Right lobe of liver (tissue), 4 donors: Measurements from ENCODE around the gene STAMBPL1.

ENCODE experiments used
- POLR2A ChIP-seq: fragments of 450-650 bp; IDR thresholded peaks from one replicate; pipeline ENCODE4 v1.6.1; 2017; ENCODE audit warnings: antibody characterized with exemption, mild to moderate bottlenecking
- TF ChIP-seq, protein P1 (sequence below), 4 donors: fragments of 200-600 bp in 3 of 4; fragments of 450-650 bp in 1 of 4; IDR thresholded peaks; one replicate each; pipeline versions ENCODE4 v1.5.1 to v1.8.0; 2016 to 2022; ENCODE audit warnings: antibody characterized with exemption in 4 of 4, mild to moderate bottlenecking in 2 of 4
- donor health status: DM: no; HTN: no; CAD: no.
- donor health status: DM: no; HTN: no; CAD: no.
- donor health status: DM: no; HTN: yes; CAD: no.

DNA sequence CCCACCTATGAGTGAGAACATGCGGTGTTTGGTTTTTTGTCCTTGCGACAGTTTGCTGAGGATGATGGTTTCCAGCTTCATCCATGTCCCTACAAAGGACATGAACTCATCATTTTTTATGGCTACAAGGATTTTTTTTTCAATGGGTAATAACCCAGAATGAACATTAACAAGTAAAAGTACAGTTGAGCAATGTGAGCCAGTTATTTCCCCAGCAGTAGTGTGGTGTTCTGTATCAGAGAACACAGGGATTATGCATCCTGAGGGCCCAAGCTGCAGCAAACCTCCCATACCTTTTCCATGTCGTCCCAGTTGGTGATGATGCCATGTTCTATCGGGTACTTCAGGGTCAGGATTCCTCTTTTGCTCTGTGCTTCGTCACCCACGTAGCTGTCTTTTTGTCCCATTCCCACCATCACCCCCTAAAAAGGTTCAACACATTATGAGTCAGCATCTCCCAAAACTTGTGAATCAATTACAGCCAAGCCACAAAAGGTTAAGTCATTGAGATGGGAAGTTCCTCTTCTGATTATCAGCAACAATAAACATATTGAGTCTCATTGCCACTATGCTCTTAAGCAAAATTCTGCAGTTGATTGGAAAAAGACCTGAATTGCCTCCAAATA is 67.0 kb downstream of the STAMBPL1 start:
- no peak for TF ChIP-seq POLR2A
- TF ChIP-seq, protein P1, sequence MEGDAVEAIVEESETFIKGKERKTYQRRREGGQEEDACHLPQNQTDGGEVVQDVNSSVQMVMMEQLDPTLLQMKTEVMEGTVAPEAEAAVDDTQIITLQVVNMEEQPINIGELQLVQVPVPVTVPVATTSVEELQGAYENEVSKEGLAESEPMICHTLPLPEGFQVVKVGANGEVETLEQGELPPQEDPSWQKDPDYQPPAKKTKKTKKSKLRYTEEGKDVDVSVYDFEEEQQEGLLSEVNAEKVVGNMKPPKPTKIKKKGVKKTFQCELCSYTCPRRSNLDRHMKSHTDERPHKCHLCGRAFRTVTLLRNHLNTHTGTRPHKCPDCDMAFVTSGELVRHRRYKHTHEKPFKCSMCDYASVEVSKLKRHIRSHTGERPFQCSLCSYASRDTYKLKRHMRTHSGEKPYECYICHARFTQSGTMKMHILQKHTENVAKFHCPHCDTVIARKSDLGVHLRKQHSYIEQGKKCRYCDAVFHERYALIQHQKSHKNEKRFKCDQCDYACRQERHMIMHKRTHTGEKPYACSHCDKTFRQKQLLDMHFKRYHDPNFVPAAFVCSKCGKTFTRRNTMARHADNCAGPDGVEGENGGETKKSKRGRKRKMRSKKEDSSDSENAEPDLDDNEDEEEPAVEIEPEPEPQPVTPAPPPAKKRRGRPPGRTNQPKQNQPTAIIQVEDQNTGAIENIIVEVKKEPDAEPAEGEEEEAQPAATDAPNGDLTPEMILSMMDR (IDR thresholded peaks at IDR 0.05) = no peak
